Effector CD4-positive, alpha-beta T cell (primary cell): ENCODE data around the gene AGA.

ENCODE experiments used
- DNase-seq: peaks from one replicate; pipeline ENCODE4 v3.0.0-alpha.2; 2020

Gene AGA

DNA sequence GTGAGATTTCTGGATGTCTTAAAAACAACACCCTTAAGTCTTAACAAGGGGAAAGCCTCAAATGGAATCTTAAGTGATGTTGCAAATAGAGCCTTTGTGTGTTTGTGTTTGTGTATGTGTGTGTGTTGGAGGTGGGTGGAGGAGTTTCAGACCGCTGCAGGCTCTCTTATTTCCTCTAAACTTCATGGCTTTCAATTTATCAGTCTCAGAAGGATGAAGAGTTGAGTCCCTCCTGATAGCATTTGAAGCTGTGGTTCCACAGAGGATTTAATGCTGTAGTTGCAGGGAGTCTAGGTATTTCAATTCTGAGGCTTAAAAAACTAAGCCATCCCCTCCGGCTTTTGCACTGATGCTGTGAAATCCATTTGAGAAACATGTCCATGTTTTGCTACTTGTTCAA is 4.3 kb upstream of the AGA start:
- DNase-seq: no peak

DNA sequence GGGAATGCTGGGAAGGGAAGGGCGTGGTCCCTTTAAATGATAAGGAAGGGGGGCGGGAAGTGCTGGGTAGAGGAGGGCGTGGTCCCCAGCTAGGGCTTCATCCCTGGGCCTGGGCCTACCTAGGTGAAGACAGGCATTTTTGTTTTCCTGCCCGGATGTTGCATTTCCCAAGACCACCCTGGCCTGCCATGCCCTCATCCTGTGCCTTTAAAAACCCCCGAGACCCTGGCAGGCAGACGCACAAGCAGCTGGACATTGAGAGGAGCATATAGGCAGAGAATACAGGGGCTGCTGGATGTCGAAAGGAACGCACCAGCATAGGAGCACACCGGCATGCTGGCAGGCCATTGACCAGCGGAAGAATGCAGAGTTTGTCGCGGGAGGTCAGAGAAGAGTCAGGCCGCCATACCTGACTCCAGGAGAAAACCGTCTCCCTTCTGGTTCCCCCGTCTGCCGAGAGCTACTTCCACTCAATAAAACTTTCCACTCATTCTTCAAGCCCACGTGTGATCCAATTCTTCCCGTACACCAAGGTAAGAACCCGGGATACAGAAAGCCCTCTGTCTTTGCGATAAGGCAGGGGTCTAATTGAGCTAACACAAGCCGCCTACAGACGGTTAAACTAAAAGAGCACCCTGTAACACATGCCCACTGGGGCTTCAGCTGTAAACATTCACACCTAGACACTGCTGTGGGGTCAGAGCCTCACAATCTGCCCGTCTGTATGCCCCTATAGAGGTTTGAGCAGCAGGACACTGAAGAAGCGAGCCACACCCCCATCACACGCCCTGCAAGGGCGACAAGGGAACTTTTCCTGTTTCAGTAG is 2.9 kb upstream of the AGA start:
- DNase-seq: no peak

DNA sequence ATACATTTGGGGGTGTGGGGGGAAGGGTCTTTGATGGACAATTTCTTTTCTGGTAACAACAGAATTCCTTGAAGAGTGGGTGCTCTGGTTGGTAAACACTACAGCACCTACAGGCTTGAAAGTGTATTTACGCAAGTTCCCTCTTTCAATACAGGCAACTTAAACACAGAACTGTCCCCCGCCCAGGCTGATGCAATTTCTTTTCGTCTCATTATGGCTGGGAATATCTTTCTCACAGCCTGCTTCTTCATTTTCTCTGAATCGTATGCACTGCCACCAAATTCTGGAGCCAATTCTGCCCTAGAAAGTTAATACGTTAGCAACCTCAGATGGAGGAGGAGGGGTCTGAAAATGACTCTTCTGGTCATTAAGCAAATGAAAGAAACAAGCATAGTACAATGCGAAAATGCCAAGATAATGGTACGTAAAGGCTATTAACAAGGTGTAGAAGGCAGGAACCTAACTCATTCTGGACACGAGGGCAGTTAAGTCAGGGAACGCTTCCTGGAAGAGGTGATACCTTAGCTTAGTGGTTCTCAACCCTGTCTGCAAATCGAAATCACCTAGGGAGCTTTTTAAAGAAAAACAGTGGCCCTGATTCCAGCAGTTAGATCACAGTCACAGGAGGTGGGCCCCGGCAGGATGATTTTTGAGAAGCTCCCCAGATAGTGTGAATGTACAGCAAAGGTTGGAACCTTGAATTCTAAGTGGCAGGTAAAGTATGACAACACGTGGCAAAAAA is 1.0 kb downstream of the AGA start:
- no peak for DNase-seq

DNA sequence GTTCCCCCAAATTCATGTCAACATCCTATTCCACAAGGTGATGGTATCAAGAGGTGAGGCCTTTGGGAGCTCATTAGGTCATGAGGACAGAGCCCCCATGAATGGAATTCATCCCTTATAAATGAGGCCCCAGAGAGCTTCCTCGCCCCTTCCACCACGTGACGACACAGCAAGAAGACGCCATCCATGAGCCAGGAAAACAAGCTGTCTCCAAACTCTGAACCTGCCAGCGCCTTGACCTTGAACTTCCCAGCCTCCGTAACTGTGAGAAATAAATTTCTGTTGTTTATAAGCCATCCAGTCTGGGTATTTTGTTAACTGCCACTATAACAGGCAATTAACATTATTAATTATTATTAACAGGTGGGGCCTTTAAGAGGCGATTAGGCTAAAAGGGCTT is 5.8 kb downstream of the AGA start:
- DNase-seq: no peak

DNA sequence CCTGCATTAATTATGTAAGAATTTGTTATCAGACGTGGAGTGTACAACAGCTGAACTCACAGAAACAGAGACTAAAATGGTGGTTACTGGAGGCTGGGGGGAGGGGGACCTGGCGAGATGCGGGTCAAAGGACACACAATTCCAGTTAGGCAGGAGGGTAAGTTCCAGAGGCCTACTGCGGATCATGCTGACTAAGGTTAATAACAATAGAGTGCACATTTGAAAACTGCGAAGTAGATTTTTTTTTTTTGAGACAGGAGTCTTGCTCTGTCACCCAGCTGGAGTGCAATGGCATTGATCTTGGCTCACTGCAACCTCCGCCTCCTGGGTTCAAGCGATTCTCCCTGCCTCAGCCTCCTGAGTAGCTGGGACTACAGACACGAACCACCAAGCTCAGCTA is 7.6 kb downstream of the AGA start:
- no peak for DNase-seq

DNA sequence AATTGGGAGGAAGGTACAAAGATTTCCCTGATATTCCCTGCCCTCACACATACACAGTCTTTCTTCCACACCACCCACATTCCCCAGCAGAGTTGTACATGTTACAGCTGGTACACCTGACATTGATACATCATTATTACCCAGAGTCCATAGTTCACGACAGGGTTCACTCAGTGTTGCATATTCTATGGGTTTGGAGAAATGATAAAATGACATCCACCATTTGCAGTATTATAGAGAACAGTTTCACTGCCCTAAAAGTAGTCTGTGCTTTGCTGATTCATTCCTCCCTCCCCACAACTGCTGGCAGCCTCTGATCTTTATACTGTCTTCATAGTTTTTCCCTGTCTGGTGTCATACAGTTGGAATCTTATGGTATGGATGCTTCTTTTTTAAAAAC is 15.0 kb downstream of the AGA start:
- DNase-seq: no peak

DNA sequence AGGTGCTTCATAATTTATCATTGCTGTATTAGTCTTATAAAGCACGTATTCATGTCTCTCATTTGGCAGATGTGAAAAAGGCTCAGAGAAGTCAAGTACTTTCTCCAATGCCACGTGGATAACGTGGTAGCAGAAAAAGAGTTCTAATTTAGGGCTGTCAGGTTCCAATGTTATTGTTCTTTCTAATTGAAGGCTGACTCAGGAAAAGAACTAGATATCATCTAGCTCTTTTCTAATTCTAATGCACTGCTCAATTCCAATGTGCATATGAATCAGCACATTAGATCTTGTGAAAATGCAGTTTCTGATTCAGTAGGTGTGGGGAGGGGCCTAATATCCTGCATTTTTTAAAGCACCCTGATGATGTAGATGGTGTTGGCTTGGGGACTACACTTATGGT is 22.8 kb downstream of the AGA start:
- DNase-seq: no peak

DNA sequence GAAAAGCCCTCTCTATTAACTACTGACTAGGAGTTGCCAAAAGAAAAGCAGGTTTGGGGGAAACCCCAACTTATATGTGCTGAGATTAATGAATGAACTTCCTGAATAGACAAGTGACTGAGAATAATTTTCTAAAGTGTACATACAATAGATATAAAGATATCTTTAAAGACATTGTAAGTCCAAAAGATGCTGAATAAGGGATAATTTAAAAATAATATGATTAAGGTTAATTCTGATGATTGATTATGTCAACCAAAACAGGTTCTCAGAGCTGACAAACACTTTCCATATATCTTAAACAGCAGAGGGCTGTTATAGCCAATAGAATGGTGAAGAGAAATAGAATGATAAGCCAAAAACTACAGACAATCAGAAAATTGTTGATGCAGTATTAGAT is 28.6 kb downstream of the AGA start:
- no peak for DNase-seq

DNA sequence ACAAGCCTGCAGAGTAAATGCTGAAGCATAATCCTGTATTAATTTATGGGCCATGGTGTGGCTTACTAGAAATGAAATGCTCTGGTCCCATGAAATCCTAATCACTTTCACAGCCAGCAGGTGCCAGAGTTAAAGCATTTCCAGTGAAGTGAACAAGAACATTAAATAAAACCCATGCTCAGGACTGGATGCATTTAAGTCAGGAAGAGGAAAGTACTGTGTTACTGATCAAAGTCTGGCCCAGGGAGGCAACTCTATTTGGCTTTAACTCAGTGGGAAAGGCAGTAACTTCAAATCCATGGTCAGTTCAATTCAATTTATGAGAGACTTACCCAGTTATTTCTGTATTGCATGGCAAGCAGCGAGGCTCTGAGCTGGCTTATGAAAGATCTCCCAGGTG is 29.2 kb downstream of the AGA start:
- DNase-seq: no peak

DNA sequence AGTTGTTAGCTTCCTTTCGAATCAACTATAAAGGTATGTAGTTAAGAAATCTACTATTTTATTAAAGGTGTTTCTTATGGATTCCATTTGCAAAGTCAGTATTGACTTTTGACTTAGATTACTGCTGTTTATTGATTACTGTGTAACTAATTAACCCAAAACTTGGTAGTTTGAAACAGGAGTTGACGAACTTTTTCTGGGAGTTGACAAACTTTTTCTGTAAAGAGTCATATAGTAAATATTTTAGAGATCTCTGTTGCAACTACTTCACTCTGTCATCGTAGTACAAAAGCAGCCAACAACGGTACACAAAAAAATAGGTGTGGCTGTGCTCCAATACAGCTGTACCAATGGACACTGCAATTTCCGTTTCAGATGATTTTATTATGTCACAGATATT is 30.2 kb downstream of the AGA start:
- DNase-seq: no peak

DNA sequence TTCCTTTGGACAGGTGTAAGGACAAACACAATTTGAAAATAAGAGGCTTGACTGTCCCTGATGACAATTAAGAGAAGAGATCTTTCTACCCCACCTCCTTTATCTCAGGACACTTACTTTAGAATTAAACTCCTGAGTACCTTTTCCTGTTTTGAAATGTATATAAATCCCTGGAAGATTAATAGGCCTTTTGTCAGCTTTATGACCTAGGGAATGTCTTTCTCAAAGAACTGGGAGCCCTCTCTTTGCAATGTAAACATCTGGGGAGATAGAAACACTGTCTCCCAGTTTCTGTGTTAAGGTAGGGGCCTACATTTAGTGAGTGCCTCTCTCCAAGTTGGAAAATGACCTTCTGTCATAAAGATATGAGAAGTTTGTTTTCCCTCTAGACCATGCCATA is 31.7 kb downstream of the AGA start:
- DNase-seq: no peak

DNA sequence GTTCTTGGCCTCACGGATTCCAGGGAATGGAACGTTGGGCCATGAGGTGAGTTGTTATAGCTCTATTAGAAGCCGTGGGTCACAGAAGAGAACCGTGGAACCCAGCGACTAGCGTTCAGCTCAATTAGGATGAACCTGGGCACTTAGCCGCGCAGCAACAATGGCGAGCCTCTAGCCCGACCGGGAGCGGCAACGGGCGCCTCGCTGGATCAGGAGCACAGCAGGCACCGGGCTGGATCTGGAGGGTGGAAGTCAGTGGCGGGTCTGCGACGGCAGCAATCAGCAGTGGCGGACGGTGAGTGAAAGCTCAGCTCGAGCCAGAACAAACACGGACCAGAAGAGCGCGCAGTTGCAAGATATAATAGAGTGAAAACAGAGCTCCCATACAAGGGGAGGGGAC is 34.2 kb downstream of the AGA start:
- DNase-seq: no peak

DNA sequence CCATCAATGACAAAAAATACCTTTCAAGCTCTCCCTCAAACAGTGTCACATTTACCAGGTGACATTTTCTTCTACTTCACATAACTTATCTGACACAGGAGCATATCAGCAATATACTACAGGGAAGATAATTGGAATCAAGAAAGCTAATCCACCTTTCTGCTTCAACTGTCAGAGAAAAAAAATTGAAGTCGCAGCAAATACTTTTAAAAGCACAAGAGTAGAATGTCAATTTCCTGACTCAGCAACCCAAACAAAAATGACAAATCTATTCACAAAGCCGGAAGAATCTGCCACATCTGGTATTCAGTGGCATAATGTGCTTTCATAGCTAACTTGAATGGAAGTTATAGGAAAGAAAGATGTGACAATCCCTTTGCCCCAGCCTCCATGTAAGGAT is 36.7 kb downstream of the AGA start:
- no peak for DNase-seq

DNA sequence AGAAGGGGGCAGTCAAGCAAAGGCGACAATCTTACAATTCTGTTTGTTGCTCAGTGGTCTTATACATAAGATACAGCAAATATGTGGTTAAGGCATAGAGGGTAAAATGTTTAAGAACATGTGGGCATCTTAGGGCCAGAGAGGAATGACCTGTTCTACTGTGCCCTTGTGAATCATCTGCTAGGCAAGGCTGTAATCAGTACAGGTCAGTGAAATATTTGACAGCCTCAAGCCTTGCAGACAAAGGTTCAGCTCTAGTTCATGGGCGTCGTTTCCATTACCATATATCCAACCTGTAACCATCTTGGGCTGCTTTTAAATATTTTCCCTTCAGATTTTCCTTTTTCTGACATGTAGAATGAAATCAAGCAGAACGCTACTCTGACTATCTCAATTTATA is 37.3 kb downstream of the AGA start:
- DNase-seq: no peak

DNA sequence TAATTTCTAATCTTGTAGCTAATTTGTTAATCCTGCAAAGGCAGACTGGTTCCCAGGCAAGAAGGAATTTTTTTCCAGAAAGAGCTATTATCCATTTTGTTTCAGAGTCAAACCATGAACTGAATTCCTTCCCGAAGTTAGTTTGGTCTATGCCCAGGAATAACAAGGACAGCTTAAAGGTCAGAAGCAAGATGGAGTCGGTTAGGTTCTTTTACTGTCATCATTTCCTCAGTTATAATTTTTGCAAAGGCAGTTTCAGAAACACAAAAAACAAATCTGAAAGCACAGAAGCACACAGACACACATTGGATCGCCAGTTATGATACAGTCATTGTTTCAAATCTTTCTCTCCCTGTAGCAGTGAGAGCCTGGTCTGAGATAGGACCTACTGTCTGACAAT is 37.9 kb downstream of the AGA start:
- DNase-seq: no peak

DNA sequence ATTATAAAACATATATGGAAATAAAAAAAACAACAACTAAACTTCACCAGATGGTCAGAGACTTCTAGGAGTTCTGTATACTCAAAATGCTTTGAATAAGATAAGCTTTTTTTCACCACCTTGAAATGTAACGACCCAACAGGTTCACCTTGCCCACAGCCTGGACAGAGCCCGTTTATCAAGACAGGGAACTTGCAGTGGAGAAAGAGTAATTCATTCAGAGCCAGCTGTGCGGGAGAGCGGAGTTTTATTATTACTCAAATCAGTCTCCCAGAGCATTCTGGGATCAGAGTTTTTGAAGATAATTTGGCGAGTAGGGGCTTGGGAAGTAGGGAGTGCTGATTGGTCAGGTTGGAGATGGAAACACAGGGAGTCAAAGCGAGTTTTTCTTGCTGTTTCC is 38.5 kb downstream of the AGA start:
- DNase-seq: no peak

DNA sequence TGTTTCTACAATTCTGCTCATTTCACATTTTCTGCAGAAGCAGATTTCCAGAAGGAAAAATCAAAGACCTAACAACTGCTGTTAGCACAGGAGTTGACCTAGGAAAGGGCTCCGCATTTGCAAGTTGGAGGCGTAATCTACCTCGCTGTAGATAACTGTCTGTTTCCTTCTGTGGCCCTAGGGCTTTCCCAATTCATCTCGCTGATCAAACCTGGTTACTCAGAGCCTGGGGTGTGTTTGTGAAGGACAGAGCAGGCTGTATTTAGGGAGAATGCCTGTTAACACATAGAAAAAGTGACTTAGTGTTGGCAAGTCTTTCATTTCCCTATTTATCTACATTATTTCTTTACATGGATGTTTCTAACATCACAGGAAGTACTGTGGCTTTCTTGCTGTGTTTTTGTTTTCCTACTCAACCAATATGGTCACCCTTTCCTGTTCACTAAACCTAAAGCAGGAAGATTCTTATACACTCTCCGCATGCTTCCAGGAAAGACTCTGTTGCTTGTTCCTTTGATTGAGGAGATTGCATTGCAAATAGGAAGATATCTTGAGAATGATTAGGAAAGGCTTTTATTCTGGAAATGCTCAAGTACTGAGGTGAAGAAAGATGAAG is 40.5 kb downstream of the AGA start:
- DNase-seq: no peak

DNA sequence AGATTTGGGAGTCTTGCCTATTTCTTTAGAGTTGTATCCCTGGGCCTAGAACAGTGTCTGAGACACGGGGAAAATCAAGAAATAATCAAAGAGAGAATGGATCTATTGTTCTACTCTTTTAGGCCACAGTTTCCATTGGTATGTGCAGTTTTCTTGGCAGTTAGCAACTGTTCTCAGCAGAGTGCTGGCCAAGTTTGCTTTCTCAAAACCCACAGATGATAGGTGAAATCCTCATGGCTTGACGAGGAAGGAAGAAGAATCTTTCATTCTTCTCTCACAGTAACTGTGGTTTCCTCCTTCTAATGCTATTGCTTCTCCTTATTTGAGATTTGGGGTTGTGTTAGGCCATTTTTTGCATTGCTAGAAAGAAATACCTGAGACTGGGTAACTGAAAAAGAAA is 42.2 kb downstream of the AGA start:
- no peak for DNase-seq

DNA sequence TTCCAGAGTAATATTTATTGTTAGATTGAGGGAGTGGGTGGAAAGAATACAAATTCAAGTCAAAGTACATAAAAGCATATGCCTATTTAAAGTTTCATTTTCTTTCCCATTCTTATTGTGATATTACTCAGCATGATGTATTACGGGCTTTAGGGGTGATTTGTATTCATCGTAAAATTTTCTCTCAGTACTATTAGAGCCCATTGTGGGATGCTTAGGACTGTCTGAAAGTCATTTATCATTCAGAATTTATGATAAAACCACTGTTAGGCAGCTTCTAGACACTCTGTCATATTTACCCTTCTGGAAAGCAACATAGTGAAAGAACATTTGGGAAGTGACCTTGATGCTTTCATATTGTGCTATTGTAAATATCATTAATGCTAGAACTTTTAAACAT is 45.9 kb downstream of the AGA start:
- DNase-seq: no peak

DNA sequence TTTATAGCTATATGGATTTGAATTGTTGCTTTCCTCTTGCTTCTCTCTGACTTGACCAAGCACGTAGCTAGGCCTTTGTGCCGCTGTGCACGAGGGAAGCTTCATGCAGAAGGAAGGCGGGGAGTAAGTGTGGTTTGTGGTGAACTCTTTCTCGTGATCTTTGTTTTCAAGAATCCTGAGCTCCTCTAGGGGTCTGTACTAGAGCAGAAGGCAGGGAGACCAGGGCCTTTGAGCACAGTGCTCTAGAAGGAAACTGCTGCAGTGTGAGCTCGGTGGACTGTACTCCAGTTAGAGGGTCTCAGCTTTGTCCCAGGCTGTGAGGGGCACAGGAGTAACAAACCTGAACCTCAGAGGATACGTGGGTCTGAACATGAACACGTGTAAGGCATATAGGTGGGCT is 49.0 kb downstream of the AGA start:
- no peak for DNase-seq

DNA sequence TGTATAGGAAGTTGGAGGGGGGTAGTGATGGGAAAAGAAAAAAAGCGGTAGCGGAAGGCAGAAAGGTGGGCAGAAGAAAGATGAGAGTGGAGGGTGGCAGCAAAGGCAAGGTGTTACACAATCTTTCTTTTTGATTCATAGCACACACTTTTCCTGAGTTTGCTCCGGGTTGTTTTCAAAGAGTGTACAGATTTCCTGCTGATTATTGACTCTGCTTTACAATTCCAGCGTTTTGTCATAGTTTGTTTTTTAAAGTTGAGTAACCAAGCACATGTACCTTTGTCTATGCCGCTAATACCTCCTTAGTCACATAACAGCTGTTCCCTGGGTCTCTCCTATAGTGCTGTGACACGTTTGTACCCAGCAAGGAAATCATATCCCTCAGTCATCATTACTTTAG is 50.3 kb downstream of the AGA start:
- no peak for DNase-seq

DNA sequence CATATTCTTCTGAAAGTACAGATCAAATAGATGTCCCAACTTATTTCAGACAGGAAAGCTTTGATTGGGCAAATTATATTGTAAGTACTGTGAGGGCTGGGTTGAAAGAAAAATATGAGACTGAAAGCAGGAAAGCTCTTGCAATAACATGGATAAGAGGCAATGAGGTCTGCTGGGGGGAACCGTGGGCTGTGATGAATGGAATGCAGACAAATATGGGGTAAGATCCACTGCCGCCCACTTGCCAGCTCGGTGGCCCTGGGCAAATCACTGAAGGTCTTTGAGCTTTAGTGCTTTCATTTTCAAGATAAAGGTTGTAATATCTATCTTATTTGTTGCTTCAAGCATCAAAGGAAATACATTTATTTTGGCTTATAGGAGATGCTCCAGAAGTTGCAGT is 51.0 kb downstream of the AGA start:
- no peak for DNase-seq

DNA sequence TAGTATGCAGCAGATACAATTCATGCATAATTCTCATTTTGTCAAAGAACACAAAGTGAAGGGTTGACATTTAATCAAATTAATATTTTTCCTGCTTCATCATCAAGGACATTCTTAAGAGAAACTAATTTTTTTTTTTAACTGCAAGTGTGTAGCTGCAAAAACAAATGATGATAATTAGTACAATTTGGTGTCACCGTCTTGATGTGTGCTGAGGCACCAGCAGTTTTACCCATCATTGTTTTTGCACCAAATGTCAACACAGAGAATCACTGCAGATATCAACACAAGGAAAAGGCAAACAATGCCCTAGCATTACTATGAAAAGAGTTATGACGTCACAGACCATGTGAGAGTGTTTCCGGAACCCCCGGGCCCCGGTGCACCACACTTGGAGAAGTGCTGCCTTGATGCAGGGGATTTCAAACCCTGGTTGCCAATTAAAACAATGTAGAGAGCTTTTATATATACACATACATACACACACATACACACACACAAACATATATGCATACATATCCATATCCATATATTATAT is 55.9 kb downstream of the AGA start:
- DNase-seq: no peak
